Heart right ventricle (tissue), 16 donors: ENCODE results near the gene NEDD9. TPM values are rescaled to one million over a fixed set of nuclear protein-coding genes. Genes with fewer than 3 reads are reported as not detected.

Experiments used
- ATAC-seq, 8 donors: fragments of 200-7000 bp; cut with Tn5 transposase; one replicate each; pipeline ENCODE4 v1.9.1; 2020; ENCODE audit warnings: mild to moderate bottlenecking in 8 of 8, moderate library complexity in 8 of 8, moderate number of reproducible peaks in 1 of 8
- DNase-seq, 2 donors: peaks; one replicate each; pipeline ENCODE4 v3.0.0-alpha.2; 2020
- H3K27ac ChIP-seq, 10 donors: fragments of 200-600 bp; sonication (generic) in 2 of 10; one replicate each; pipeline versions ENCODE4 v1.5.0 to v1.8.0; 2020 to 2022; ENCODE audit warnings: mild to moderate bottlenecking in 3 of 10
- H3K27me3 ChIP-seq, 7 donors: fragments of 200-600 bp; one replicate each; pipeline ENCODE4 v1.8.0; 2021 to 2022; ENCODE audit warnings: mild to moderate bottlenecking in 2 of 7
- H3K36me3 ChIP-seq, 9 donors: fragments of 200-600 bp; sonication (generic) in 1 of 9; one replicate each; pipeline versions ENCODE4 v1.5.0 to v1.8.0; 2020 to 2022; ENCODE audit warnings: mild to moderate bottlenecking in 2 of 9
- H3K4me1 ChIP-seq, 9 donors: fragments of 200-600 bp; sonication (generic) in 1 of 9; one replicate each; pipeline versions ENCODE4 v1.5.0 to v1.8.0; 2020 to 2022; ENCODE audit warnings: mild to moderate bottlenecking in 4 of 9
- H3K4me3 ChIP-seq, 10 donors: fragments of 200-600 bp; sonication (generic) in 2 of 10; one replicate each; pipeline versions ENCODE4 v1.5.0 to v1.8.0; 2020 to 2022; ENCODE audit warnings: mild to moderate bottlenecking in 7 of 10, moderate library complexity in 2 of 10
- H3K9me3 ChIP-seq, 11 donors: fragments of 200-600 bp in 10 of 11; sonication (generic) in 2 of 11; one replicate each; pipeline versions ENCODE4 v1.5.0 to v1.8.0; 2013 to 2022; ENCODE audit warnings: mild to moderate bottlenecking in 2 of 11, control low read depth in 1 of 11, moderate library complexity in 1 of 11
- WGBS, 2 donors: extraction: QIAGEN DNeasy Blood & Tissue Kit; methylation state at CpG; one replicate each; pipeline ENCODE4 v1.1.7; 2013; ENCODE audit warnings: inconsistent platforms in 1 of 2; 5-methylcytosine and 5-hydroxymethylcytosine counted together
- intact Hi-C, 10 donors: fragments of 100-400 bp; cut with DNase I; formaldehyde crosslinking; loops; one replicate each; pipeline versions ENCODE4 v1.11.1 to v1.14.2; 2022
- polyA plus RNA-seq, 2 donors: library from polyadenylated mRNA; stranded (reverse); fragments of 200-250 nt; gene quantifications; one replicate each; pipeline ENCODE4 v1.2.3, GENCODE V29; 2013
- total RNA-seq, 10 donors: library from RNA; stranded (reverse); fragmentation: NEBNext Ultra II Directional in 3 of 10; extraction: Animal tissue kit (Norgen Biotek cat#: 25700) in 3 of 10; gene quantifications; one replicate each; pipeline versions ENCODE4 v1.2.1 to v1.2.4, GENCODE V29; 2021 to 2023
- TF ChIP-seq, protein P1 (sequence below), 9 donors: fragments of 200-600 bp; sonication (generic) in 2 of 9; IDR thresholded peaks; one replicate each; pipeline versions ENCODE4 v1.5.0 to v1.8.0; 2021 to 2022; ENCODE audit warnings: antibody characterized with exemption in 9 of 9, mild to moderate bottlenecking in 5 of 9, moderate library complexity in 1 of 9
- donor health status: Arrhythmogenic right ventricular cardiomyopathy.
- donor health status: ischemic (EF 13 %, LVEDD 7.1; RV severe dilation, severe dysfunction).
- donor health status: healthy with polysubstance abuse.
- donor health status: DM: no; HTN: yes; CAD: no.
- donor health status: DM: no; HTN: no; CAD: no.
- donor health status: ischemic (EF 25% LVEDD 6.9; RV normal size, moderate dysfunction).
- donor health status: ischemic (EF 25% LVEDD 5.7; RV mildly dilated, moderate dysfunction).
- donor health status: healthy.
- donor health status: DM: yes; HTN: yes; CAD: no.
- donor health status: Ischemic cardiomyopathy.
- donor health status: ischemic (EF 35%, LVEDD 5.7; RV mildly dilated, moderate dysfunction).
- donor health status: nonischemic (EF 11% LVEDD 7.7; RV severe dilation, severe dysfunction).
- donor health status: DM: yes; HTN: yes; CAD: no.
- donor health status: PGD.
- donor health status: ischemic (EF 29% LVEDD 5.4; RV normal size, mild dysfunction).
- donor health status: nonischemic (EF 23%, LVEDD 6.1; RV moderate dilation, normal function).

The NEDD9 gene
- total and polyA plus RNA-seq, 12 donors, result 10.8 to 34.2 (median 23.3) TPM

DNA sequence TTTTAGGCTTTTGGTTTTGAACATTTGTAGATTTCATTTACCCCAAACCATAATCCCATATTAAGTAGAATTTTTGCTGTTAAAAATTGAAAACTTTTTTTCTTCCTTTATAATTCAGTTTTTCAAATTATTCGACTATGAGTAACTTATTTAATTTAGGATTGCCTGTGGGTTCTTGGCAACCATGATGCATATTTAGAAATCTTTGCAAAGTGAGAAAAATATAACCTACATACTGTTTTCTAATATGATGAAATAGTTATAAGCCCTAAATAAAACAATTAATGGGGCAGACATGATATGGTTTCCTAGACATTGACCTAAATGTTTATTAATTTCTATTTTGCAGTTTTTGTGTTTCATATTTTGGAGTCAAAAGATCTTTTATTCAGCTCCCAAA, 23.6 kb downstream of the NEDD9 start:
- peak overlapping the region in 5 of 10 donors; percentile 10 to 90 (median 84) for H3K27ac ChIP-seq
- H3K4me3 ChIP-seq, result no peak overlapping the region
- no peak for ATAC-seq
- no peak for DNase-seq
- 51 to 68% methylated on average over 1 of the region's 1 CpG for WGBS, 2 donors
- no peaks in the 10 kb centered on the region for H3K27me3 ChIP-seq
- TF ChIP-seq, protein P1, sequence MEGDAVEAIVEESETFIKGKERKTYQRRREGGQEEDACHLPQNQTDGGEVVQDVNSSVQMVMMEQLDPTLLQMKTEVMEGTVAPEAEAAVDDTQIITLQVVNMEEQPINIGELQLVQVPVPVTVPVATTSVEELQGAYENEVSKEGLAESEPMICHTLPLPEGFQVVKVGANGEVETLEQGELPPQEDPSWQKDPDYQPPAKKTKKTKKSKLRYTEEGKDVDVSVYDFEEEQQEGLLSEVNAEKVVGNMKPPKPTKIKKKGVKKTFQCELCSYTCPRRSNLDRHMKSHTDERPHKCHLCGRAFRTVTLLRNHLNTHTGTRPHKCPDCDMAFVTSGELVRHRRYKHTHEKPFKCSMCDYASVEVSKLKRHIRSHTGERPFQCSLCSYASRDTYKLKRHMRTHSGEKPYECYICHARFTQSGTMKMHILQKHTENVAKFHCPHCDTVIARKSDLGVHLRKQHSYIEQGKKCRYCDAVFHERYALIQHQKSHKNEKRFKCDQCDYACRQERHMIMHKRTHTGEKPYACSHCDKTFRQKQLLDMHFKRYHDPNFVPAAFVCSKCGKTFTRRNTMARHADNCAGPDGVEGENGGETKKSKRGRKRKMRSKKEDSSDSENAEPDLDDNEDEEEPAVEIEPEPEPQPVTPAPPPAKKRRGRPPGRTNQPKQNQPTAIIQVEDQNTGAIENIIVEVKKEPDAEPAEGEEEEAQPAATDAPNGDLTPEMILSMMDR (IDR thresholded peaks at IDR 0.05), result no peak
- intact Hi-C loops, result no loop called here
- H3K4me1 ChIP-seq, result peaks cover 26 to 100% (median 85%) of the 10 kb centered on the region in 9 donors
- H3K9me3 ChIP-seq, result no peaks in the 10 kb centered on the region
- peaks cover 0 to 70% (median 2%) of the 10 kb centered on the region in 9 donors for H3K36me3 ChIP-seq

DNA sequence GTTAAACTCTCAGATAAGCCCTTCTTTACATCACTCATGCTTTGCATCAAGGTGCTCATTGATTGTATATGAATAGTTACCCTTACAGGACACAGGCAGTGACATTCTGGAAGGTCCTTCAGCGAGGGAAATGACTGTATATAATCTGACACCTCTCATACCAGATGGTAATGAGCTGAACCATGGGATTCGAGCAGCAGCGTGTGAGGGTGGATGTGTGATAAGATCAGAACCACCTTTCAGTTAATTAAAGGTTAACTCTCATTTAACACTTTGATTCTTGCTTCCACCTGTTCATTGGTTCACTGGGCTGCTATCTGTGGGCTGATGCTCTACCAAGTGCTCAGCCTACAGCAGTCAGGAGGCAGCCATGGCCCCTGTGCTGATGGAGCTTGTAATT, 24.2 kb downstream of the NEDD9 start:
- Histone ChIP-seq H3K36me3 (peaks cover 0 to 72% (median 5%) of the 10 kb centered on the region in 9 donors), H3K27ac (peak overlapping the region in 6 of 10 donors; percentile 26 to 89 (median 50)), H3K9me3 (no peaks in the 10 kb centered on the region), H3K4me1 (peaks cover 25 to 100% (median 84%) of the 10 kb centered on the region in 9 donors), H3K27me3 (no peaks in the 10 kb centered on the region), H3K4me3 (no peak overlapping the region)
- intact Hi-C loops, result no loop called here
- TF ChIP-seq, protein P1 (IDR thresholded peaks at IDR 0.05), result no peak
- DNase-seq, result no peak
- WGBS, 2 donors, result 65 to 67% methylated on average over 3 of the region's 3 CpGs
- ATAC-seq, result no peak

DNA sequence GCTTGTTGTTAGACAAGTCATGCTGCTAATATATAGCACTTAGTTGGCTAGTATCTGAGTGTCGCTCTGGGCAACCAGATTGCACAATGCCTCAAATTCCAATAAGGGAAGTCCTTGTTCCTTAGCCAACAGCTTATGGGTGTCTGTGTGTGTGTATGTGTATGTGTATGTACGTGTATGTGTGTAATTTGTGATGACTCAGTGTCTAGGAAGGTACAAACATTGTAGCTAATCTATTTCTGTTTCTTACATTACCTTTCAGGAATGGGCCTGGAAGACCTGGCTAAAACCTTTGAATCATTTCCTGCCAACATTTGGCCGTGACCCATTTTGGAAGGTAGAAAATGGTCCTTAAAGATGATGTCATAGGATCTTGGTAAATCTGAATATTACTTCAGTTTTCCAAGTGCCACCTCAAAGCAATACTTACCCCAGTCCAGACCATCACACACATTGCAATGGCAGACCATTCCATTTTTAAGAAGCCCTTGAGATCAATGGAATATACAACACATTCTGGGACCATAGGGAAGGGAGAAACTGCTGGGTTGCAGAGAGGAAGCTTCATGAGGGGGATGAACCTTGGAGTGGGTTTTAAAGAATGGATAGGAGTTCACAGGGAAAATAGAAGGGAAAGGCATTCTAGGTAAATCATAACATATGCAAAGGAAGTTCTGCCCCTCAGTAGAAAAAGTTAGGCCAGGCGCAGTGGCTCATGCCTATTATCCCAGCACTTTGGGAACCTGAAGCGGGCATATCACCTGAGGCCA, 25.1 kb downstream of the NEDD9 start:
- intact Hi-C loops, result no loop called here
- Histone ChIP-seq H3K36me3 (peaks cover 0 to 72% (median 8%) of the 10 kb centered on the region in 9 donors), H3K4me1 (peaks cover 19 to 100% (median 83%) of the 10 kb centered on the region in 9 donors), H3K9me3 (no peaks in the 10 kb centered on the region), H3K27me3 (no peaks in the 10 kb centered on the region), H3K4me3 (no peak overlapping the region), H3K27ac (peak overlapping the region in 6 of 10 donors; percentile 26 to 89 (median 61))
- whole genome bisulfite sequencing, 2 donors, result 53 to 58% methylated on average over 5 of the region's 5 CpGs
- DNase-seq (peak in 1 of 2 donors; percentile 60), ATAC-seq (peak; percentile 31 to 81 (median 76))
- TF ChIP-seq, protein P1 (IDR thresholded peaks at IDR 0.05), result no peak

DNA sequence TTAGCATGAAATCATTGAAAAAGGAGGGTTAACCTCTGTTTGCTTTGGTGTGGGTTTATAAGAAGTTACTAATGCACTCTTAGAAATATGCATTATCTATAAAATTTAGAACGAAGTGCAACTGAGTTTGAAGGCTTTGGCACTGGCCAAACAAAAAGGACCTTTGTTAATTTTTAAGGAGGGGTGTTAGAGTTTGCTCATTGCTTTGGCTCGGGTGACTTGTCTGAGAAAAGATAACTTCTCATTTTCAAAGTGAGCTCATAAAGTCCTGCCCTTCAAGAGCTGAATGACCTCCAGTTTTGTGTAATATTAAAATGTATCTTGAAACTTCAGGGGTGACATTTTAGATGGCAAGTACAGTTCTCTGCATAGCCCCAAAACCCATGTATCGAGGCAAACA, 25.9 kb downstream of the NEDD9 start:
- ATAC-seq, result no peak
- TF ChIP-seq, protein P1 (IDR thresholded peaks at IDR 0.05), result no peak
- 60 to 66% methylated on average over 3 of the region's 3 CpGs for WGBS, 2 donors
- H3K4me1 ChIP-seq, result peaks cover 19 to 100% (median 83%) of the 10 kb centered on the region in 9 donors
- intact Hi-C loops, result no loop called here
- no peaks in the 10 kb centered on the region for H3K27me3 ChIP-seq
- no peak overlapping the region for H3K4me3 ChIP-seq
- peaks cover 0 to 63% (median 8%) of the 10 kb centered on the region in 9 donors for H3K36me3 ChIP-seq
- no peak for DNase-seq
- H3K27ac ChIP-seq, result peak overlapping the region in 6 of 10 donors; percentile 26 to 89 (median 61)
- no peaks in the 10 kb centered on the region for H3K9me3 ChIP-seq
